Measurements from ENCODE around the gene VPS13D.
"Not testable (repeated sequence)": the region's sequence is repeated elsewhere in the genome, so short reads cannot be mapped to it uniquely, and the experiment has no call there.

- TF ChIP-seq POLR2A, CTCF (IDR thresholded peaks at IDR 0.05): not testable (repeated sequence)
These were observed 241.1 kb downstream of the VPS13D start for GRCh38 chr1:12470916-12471315.

Data from esophagus squamous epithelium (tissue), 4 donors.